Mucosa of gallbladder (tissue), 1 donor: ENCODE data around the gene GAL3ST2. TPM values are rescaled to one million over a fixed set of nuclear protein-coding genes. Genes with fewer than 3 reads are reported as not detected.
"Not testable (repeated sequence)": the region's sequence is repeated elsewhere in the genome, so short reads cannot be mapped to it uniquely, and the experiment has no call there.

Experiments
- DNase-seq: peaks from one replicate; pipeline ENCODE4 v3.0.0-alpha.2; 2020; ENCODE audit warnings: low spot score
- total RNA-seq: library from RNA; stranded (reverse); gene quantifications from one replicate; pipeline ENCODE4 v1.2.1, GENCODE V29; 2021
- donor health status: DM: no; HTN: no; CAD: no.

The GAL3ST2 gene
- total RNA-seq, 1 donor from 2014 or later = 26.4 TPM

DNA sequence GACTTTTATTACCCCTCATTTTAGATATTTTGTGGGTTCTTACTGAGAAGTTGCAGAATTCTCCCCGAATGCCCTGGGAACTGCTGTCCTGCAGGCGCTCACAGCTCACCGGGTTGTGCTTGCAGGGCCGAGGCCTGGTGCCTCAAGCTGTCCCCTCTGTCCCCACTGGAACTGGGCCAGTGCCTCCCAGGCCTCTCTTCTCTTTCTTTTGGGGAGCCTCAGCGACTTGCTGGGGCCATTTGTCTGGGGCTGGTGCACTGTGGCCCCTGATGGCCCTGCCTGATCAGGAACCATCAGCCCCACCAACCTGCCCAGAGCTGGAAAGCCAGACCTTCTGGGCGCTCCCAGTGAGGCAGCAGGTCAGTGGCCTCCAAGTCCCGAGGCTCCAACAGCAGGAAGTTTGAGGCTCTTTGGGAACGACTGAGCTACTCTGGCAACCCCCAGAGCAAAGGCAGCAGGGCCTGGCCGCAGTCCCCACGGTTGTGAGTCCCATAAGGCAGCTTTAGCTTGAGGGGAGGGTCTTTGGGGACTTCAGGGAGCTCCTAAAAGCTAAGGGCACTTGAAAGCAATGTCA is 17.7 kb downstream of the GAL3ST2 start:
- no peak for DNase-seq

DNA sequence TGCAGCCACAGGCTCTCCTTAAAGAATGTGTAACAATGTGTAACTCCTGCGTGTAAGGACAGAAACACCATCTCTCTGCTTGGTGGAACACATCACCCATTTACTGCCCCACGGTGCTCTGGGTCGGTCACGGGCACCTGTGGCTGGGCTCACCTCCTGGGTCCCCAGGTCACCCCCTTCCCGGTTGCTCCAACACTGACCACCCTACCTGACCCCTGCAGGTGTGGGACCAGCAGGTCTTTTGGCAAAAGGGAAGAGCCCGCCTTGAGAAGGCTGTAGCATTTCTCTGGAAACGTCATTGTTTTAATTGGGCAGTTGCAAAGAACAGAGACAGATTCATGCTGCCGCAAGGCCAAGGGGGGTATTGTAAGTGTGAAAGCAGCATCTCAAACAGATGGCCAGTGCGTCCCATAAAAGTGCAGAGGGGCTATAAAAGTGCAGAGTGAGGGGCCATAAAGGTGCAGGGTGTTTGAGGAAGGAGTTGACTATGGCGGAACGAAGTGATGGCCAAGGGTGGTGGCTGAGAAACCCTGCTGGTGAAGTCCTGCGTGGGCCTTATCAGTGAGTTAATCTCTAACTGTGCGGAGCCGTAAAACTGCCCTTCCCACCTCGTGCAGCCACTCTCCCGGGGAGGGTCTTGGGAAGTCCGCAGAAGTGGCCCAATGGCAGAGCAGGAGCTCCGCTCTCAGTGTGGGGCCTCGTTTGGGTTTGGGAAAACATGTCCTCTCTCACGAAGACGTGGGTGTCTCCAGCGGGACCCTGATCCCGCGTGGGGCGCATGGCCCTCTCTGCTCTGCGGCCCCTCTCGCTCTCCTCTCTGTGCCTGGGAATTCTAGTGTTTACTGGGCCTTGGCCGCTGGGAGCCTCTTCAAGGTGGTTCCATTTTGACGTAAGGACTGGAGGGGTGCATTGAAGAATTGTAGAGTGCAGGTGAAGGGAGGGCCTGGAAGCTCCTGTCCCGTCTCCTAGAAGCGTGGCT is 18.7 kb downstream of the GAL3ST2 start:
- no peak for DNase-seq

DNA sequence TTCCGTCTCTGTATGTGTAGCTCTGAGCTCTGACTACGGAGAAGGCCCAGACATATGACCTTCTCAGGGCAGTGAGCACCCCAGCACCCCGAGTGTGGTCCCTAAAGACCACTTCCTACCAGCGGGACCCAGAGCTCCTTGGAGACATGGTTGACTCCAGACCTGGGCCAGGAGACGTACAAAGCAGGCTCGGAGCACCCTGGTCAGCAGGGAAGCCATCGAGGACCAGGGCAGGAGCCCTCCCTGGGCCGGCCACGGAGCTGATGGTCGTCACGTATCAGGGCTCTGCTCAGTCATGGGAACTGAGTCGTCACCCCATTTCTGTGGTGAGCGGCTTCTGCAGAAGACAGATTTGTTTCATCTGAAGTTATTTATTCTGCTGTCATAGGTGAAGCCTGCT is 19.6 kb downstream of the GAL3ST2 start:
- DNase-seq = no peak

DNA sequence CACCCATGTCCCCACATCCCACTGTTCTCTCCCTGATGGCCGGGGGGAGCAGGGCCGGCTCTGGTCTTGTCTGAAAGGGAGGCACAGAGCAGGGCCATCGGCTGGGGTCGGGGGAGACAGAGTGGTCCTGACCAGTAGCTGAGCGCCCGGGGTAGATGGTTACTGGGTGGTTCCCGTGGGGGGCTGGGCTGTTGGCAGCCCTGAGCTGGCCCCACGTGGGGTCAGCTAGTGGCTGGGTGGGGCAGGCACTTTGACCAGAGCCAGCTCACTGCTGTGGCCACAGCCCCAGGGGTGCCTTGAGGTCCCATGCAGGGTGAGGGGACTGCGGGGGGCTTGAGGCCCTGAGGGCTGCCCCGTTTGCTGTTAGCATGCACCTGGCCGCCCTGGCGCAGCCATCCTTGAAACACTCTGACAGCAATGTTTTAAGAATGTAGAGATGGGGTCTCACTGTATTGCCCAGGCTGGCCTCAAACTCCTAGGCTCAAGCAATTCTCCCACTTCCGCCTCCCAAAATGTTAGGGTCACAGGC is 20.1 kb downstream of the GAL3ST2 start:
- no peak for DNase-seq

DNA sequence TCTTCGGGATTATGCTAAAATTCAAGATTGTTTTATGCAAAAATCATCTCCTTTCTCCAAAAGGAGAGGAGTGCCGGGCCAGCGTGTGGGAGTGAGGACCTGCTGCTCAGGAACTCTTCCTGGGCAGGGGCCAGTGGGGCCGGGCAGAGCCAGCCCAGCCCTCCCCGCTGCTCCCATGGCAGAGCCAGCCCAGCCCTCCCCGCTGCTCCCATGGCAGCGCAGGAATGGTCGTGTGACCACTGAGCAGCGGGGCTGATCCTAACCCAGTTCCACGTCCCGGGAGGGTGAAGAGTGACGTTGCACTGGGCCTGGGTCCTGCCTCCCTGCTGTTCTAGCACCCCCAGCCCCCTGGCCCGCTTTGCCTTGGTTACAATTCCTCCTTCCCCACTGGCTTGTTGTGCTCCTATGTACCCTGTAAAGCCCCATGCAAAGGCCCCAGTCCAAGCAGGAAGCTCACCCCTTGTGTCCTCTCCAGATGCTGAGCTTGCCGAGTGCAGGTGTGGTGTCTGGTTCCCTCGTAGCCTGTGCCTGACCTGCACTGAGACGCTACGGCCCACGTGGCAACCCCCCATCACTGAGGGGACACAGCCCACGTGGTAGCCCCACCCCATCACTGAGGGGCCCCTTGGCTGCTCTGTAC is 20.9 kb downstream of the GAL3ST2 start:
- no peak for DNase-seq

DNA sequence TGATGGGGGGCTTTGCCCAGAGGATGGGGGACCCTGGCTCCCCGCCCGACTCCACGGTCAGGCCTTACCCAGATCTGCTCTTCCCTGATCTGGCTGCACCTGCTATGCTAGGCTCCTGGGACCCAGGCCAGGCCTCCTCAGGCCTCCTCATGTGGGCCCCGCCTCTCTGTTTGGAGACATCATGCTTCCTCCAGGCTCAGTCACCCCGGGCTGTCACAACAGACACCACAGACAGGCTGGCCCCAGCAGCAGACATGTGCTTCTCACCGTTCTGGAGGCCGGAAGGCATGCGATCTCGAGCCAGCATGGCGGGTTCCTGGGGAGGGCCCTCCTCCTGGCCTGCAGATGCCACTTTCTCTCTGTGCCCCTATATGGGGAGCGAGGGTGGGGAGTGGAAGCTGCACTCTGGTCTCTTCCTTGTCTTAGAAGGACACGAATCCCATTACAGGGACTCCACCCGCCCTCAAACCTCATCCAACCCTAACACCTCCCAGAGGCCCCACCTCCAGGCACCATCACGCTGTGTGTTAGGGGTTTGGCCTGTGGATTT is 21.5 kb downstream of the GAL3ST2 start:
- DNase-seq = no peak

DNA sequence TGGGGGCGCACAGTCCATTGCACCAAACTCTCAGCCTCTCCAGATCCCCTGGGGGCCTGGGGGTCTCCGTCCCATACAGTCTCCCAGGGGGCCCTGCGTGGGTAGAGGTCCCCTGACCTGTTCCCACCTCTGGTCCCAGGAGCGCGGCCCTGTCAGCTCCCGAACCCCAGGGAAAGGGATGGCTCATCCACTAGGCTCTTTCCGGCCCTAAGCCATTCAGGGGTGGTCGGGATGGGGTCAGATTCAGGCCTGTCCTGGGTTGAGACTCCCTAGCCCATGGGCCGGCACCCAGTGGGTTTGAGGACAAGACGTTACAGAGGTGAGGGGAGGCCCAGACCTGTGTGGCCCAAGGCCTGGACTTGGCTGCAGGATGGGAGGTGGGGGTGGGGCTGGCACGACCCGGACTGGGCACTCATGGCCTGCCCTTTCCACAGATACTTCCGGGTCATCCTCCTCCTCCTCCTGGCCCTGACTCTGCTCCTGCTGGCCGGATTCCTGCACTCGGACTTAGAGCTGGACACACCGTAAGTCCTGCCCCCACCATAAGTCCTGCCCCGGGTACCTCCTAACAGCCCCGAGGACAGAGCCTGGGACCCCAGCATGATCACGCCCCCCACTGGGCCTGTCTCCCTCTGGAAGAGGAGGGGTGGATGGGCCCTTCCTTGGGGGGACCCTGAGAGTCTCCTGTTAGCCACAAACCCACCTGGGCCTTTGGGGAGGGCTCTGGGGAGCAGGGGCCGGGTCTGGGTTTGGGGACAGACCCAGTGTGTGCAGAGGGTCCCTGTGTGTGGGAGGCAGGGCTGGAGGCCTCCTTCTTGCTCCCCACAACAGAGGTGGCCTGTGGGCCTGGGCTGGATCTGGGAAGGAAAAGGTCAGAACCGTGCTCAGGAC is 22.3 kb downstream of the GAL3ST2 start:
- DNase-seq = no peak

DNA sequence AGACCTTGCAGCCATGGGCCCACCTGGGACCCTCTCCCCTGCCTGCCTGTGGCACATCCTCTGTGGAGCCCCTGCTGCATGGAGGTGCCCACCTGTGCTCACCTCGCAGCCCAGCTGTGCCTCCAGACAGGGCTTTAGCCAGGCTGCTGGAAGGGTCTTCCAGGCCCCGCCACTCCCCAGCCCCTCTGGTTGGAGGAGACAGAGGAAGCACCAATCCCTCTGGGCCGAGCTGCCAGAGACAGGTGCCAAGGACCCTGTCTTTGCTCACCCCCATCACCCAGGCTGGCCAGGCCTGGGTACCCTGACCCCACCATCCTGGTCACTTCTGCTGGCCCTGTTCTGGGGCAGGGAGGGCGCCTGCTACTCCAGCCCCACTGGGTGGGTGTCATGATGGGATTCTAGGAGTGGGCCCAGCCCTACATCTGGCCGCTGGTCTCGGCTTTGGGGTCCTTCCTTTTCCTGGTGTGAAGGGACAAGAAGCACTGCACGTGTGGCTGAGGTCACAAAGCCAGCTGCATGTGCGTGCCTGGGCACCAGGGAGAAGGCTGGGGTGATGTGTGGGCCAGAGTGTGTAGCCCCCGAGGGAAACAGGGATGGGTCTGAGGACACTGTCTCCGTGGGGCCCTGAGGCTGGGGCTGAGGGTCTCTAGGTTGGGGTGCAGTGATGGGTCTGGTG is 23.0 kb downstream of the GAL3ST2 start:
- no peak for DNase-seq

DNA sequence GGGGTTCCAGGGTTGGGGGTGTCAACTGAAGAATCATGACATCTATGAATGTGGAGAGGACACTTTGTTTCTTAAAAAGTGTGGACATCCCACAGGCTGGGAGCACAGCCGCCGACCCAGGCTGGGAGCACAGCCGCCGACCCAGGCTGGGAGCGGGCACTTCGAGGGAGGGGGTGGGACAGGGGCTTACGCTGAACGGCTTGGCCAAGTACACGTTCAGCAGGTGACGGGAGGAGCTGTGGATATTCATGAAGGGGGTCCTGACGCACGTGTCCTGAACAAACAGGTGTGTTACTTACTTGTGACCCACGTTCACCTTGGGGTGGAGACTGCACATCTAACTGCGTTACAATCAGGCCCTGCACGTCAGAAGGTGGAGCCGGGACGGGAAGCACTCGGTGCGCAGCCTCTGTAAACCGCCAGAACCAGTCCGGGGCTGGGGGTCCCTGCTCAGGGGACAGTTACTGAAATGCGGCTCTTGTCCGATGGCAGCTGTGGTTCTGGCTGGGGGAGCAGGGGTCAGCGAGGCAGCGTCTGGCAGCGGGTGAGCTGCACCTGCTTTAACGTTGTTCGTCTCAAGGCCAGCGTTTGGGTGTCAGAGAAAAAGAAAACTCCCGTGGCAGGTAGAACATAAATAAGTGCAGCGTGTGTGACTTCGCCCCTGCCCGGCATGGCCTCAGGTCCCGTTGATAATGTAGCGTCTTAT is 23.7 kb downstream of the GAL3ST2 start:
- DNase-seq = not testable (repeated sequence)

DNA sequence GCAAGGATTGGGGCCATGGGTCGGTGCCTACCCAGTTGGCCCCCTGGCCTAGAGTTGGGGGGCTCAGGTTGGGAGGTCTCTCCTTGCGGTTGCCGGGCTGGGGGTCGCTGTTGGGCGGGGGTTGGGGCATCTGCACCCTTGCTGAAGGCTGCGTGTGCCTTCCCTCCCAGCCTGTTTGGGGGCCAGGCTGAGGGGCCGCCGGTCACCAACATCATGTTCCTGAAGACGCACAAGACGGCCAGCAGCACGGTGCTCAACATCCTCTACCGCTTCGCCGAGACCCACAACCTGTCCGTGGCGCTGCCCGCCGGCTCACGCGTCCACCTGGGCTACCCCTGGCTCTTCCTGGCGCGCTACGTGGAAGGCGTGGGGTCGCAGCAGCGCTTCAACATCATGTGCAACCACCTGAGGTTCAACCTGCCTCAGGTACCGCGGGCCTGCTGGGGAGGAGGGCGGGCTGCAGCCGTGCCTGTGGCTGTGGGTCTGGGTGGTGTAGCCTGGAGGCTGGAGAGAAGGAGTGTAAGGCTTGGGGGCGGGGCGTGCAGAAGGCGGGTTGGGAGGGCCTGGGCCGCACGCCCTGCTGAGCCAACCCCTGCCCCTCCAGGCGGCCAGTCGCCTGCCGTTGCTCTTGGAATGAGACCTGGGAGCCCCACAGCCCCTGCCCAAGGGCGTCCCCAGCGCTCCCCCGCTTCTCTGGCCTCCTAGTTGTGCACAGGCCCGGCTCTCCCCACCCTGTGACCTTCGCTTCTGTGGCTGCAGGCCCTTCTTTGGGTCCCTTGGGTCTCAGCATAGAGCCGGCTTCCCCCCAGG is 25.2 kb downstream of the GAL3ST2 start:
- DNase-seq = no peak

DNA sequence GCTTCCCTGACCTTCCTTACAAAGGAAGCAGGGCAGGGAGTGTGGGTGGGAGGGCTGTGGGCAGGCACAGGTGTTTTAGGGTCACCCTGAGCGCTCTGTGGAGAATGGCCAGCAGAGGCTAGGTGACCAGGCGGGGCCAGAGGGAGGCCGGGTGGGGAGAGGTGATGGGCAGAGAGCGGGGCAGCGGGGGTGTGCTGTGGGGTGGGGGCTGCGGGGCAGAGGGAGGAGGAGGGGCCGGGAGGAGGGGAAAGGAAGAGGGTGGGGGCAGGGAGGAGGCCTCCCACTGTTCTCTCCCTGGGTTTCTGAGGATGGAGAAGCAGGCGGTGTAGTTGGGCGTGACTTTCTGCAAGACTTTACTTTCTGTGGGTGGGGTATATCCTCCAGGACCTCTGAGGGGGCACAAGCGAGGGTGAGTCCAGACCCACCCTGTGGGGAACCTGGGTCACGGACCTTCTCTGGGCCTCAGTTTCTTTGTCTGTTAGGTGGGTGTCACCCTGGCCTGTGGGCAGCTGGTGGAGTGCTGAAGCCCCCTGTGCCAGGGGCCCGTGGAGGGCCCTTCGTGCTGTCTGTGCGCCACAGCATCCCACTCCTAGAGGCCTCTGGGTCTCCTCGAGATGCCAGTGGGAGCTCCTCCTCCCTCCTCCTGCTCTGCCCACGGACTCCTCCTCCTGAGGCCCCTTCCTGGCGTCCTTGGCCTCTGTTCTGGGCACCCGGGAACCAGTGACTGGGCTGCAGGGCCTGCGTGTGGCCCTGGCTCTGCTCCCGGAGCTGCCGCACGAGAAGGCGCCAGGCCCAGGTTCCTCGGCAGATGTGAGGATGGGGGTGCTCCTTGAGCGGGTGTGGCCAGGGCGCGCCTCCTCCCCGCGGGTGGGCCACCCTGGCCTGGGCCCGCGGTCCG is 26.0 kb downstream of the GAL3ST2 start:
- DNase-seq = no peak

DNA sequence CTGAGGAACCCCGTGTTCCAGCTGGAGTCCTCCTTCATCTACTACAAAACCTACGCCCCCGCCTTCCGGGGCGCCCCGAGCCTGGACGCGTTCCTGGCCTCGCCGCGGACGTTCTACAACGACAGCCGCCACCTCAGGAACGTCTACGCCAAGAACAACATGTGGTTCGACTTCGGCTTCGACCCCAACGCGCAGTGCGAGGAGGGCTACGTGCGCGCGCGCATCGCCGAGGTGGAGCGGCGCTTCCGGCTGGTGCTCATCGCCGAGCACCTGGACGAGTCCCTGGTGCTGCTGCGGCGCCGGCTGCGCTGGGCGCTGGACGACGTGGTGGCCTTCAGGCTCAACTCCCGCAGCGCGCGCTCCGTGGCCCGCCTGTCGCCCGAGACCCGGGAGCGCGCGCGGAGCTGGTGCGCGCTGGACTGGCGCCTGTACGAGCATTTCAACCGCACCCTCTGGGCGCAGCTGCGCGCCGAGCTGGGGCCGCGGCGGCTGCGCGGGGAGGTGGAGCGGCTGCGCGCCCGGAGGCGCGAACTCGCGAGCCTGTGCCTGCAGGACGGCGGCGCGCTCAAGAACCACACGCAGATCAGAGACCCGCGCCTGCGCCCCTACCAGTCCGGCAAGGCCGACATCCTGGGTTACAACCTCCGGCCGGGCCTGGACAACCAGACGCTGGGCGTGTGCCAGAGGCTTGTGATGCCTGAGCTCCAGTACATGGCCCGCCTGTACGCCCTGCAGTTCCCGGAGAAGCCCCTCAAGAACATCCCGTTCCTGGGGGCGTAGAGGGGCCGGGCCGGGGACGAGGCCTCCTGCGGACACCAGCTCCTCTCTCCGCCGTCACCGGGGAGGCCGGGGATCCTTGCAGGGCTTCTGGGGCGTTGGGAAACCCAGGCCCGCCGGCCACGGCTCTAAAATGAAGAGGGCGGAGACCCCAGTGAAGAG is 27.0 kb downstream of the GAL3ST2 start:
- no peak for DNase-seq

DNA sequence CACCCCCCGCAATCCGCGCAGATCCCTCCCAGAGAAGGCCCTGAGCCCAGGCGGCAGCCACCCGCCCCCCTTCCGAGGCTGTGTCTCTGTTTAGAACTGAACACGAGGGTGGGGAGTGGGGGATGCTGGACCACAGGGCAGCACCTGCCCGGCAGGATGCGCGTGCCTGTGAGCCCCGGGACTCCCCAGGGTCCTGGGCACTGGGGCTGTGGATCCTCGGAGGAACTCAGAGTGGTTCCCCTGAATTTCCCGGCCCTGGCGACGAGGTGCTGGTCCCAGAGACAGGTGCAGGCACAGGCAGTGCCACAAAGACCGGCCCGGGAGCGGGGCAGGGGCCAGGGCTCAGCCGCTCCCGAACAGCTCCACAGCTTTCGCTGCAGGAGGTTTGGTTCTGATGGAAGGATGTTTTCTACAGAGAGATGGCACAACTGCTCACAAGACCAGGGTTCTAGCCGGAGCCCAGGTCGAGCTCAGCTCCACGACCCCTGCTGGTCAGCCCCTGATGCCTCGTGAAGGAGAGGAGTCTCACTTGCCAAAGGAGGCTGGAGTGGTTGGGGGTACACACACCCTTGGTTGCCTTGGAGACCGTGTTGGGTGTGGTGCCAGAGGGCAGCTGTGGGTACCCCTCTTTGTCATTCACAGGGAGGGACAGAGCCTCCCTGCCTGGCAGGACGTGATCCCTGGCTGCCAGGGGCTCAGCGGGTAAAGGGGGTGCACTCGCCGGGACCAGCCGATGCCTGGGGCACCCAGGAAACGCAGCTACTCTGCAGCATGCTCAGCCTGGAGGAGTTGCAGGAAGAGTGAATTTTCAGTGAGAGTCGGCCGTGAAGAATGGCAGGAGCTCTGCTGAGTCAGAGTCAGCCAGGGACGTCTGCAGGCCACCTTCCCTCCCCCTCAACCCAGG is 28.0 kb downstream of the GAL3ST2 start:
- no peak for DNase-seq

DNA sequence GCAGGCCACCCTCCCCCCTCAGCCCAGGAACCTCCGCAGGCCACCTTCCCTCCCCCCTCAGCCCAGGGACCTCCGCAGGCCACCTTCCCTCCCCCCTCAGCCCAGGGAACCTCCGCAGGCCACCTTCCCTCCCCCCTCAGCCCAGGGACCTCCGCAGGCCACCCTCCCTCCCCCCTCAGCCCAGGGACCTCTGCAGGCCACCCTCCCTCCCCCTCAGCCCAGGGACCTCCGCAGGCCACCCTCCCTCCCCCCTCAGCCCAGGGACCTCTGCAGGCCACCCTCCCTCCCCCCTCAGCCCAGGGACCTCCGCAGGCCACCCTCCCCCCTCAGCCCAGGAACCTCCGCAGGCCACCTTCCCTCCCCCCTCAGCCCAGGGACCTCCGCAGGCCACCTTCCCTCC is 29.6 kb downstream of the GAL3ST2 start:
- DNase-seq = not testable (repeated sequence)

DNA sequence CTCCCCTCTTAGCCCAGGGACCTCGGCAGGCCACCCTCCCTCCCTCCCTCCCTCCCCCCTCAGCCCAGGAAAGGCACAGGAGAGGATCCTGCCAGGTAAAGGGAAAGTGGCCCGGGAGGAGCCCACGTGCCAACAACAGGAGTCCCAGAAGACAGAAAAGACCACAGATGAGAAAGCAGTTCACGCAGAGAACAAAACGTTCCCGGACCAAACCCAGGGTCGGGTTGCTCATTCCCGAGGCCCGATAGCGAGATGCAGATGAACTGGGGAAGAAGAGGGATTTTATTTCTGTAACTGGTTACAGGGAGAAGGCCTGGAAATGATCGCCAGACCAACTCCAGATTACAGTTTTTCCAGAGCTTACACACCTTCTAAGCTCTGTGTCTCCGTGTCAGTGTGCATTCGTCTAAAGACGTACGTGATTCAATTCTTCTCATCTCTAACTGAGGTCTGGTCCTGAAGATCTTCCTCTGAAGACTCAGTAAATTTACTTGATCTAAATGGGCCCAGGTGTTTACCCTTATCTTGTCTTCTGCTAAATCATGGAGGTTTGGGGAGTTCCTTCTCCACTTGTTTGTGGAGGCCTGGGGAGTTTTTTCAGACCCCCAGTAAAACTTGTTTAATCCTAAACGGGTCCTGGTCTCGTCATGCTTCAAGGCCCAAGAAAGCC is 31.6 kb downstream of the GAL3ST2 start:
- no peak for DNase-seq
